ENCODE results near the gene ZSCAN22.

GRCh38 chr19:58315580-58315979 lies 11.2 kb upstream of the ZSCAN22 start:
- no peak for TF ChIP-seq CTCF (IDR thresholded peaks at IDR 0.05 in 2 of 3, conservative IDR thresholded peaks at IDR 0.05 in 1 of 3; ENCODE audit: borderline replicate concordance in 1 of 3, insufficient read depth in 1 of 3, low read depth in 2 of 3, low read length in 2 of 3)
- TF ChIP-seq SIN3A (IDR thresholded peaks at IDR 0.05; ENCODE audit: low read depth) = no peak
- TF ChIP-seq EZH2 (IDR thresholded peaks at IDR 0.05) = no peak
- TF ChIP-seq TCF7L2 (IDR thresholded peaks at IDR 0.05; ENCODE audit: borderline replicate concordance, extremely low read depth, insufficient read depth, insufficient read length) = no peak
- TF ChIP-seq POLR2AphosphoS5 (IDR thresholded peaks at IDR 0.05; ENCODE audit: low read depth, low read length) = no peak
- TF ChIP-seq EGR1 (IDR thresholded peaks at IDR 0.05; ENCODE audit: low read depth) = no peak
- no peak for TF ChIP-seq ZBTB33 (IDR thresholded peaks at IDR 0.05; ENCODE audit: extremely low read depth, insufficient replicate concordance, low read length)
- no peak for TF ChIP-seq JUND (IDR thresholded peaks at IDR 0.05)
